Epithelial cell of proximal tubule (primary cell): Measurements from ENCODE around the gene TMOD3. TPM values are rescaled to one million over a fixed set of nuclear protein-coding genes. Genes with fewer than 3 reads are reported as not detected.

Source experiments
- DNase-seq: peaks from one replicate; pipeline ENCODE4 v3.0.0-alpha.2; 2011; ENCODE audit warnings: low read depth
- H3K4me3 ChIP-seq: 2 replicates; pipeline ENCODE4 v1.5.1; 2011; ENCODE audit warnings: low read depth, mild to moderate bottlenecking, low read length
- CTCF ChIP-seq: conservative IDR thresholded peaks from 2 replicates; pipeline ENCODE4 v1.5.1; 2012; ENCODE audit warnings: low read depth, mild to moderate bottlenecking, low read length
- total RNA-seq: library from RNA; depleted of rRNA; stranded (reverse); fragments of >200 nt; gene quantifications from 2 replicates; pipeline ENCODE4 v1.2.3, GENCODE V29; 2015

Gene TMOD3
- total RNA-seq, 1 donor from 2014 or later, result 36.0 TPM

GRCh38 chr15:51806123-51806522 is 23.3 kb upstream of the TMOD3 start:
- no peak for TF ChIP-seq CTCF
- no peak for DNase-seq
- no peak overlapping the region for H3K4me3 ChIP-seq

GRCh38 chr15:51809457-51809856 is 20.0 kb upstream of the TMOD3 start:
- no peak for TF ChIP-seq CTCF
- DNase-seq, result no peak
- no peak overlapping the region for H3K4me3 ChIP-seq

DNA sequence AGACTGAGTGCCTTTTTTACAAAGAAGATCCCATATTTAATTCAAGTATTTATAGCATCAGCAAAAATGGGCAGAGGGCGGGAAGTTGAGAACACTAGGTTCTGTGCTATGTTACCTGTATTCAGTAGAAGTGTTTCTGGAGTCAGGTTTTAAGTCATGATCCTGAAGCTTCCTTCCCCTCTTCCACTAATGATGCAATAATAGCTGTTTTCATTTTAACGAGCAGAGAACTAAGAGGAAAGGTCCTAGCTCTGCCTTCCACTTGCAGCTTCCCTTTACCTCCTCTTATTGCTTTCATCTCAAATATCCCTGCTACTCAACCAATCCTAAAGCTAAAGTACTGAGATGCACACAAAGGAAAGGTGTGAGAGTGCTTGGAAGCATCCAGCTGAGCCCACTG is 16.9 kb upstream of the TMOD3 start:
- TF ChIP-seq CTCF, result no peak
- H3K4me3 ChIP-seq, result no peak overlapping the region
- DNase-seq, result no peak

DNA sequence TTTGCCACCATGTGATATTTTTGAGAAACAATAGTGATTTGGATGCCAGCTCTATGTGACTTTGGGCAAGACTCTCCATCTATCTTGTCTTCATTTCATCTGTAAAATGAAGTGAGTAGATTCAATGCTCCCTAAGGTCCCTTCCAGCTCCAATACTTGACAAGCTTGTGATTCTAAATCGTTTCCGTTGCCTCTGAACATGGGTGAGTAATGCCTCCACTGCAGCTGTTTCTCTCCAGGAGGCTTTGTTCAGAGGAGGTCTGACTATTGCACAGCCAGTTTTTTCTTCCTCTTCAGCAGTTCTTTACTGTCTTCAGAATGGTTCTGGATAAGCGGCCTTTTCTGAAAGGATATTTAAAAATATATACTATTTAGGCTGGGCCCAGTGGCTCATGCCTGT is 14.8 kb upstream of the TMOD3 start:
- DNase-seq, result no peak
- TF ChIP-seq CTCF, result no peak
- H3K4me3 ChIP-seq, result no peak overlapping the region

DNA sequence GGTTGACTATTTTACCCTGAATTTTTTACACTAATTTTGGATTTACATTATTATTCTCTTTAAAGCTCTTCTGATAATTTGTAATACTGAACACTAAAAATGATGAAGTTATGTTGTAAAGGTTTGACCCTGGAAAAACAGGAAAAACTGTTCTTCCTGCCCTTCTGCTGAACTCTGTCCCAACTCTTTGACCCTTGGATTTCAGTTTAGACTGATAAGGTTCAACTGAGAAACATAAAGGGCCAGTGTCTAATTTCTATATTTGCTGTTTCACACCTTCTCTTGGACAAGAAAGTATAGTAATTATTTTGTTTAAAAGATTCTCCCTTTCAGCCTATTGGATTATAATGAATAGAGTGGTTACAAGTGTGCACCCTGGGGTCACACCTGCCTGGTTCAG is 12.8 kb upstream of the TMOD3 start:
- no peak overlapping the region for H3K4me3 ChIP-seq
- DNase-seq, result no peak
- no peak for TF ChIP-seq CTCF

DNA sequence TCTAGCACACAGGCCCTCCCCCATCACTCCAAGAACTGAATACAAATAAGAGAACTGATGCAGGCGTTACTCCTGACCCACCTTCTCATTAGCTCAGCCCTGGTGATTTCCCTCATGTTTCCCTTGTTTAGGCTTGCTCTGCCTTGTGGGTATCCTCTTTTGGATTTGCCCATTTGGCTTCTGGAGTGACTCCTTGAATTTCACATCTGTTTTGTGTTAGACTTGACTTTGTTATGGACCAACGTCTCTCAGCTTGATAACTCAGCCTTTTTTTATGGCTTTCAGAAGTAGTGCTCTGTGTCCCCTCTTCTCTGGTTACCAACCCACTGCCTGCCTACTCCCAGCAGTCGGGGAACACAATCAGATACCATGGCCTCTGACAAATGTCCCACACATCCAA is 11.3 kb upstream of the TMOD3 start:
- TF ChIP-seq CTCF, result no peak
- no peak for DNase-seq
- no peak overlapping the region for H3K4me3 ChIP-seq

- no peak for TF ChIP-seq CTCF
- DNase-seq, result no peak
- H3K4me3 ChIP-seq, result no peak overlapping the region
These were observed 3.8 kb upstream of the TMOD3 start for GRCh38 chr15:51825698-51826097.
